Colonic mucosa (tissue), 4 donors: Measurements from ENCODE around the gene OPRL1. TPM values are rescaled to one million over a fixed set of nuclear protein-coding genes. Genes with fewer than 3 reads are reported as not detected.

Source experiments
- DNase-seq: peaks from one replicate; pipeline ENCODE4 v3.0.0-alpha.2; 2020
- H3K27ac ChIP-seq: fragments of 200-600 bp; one replicate; pipeline ENCODE4 v1.8.0; 2021
- H3K27me3 ChIP-seq: fragments of 200-600 bp; one replicate; pipeline ENCODE4 v1.8.0; 2021
- H3K36me3 ChIP-seq: fragments of 200-600 bp; one replicate; pipeline ENCODE4 v1.8.0; 2021
- H3K4me1 ChIP-seq: fragments of 200-600 bp; one replicate; pipeline ENCODE4 v1.8.0; 2021; ENCODE audit warnings: mild to moderate bottlenecking
- H3K4me3 ChIP-seq: fragments of 200-600 bp; one replicate; pipeline ENCODE4 v1.8.0; 2021
- H3K9ac ChIP-seq, 2 donors: one replicate each; pipeline ENCODE4 v1.7.0; 2013; ENCODE audit warnings: control low read depth in 2 of 2, low read depth in 2 of 2, low read length in 2 of 2
- H3K9me3 ChIP-seq: fragments of 200-600 bp; one replicate; pipeline ENCODE4 v1.8.0; 2021
- CTCF ChIP-seq: fragments of 200-600 bp; IDR thresholded peaks from one replicate; pipeline ENCODE4 v1.8.0; 2022; ENCODE audit warnings: antibody characterized with exemption, mild to moderate bottlenecking
- intact Hi-C: fragments of 100-400 bp; cut with DNase I; formaldehyde crosslinking; loops from one replicate; pipeline ENCODE4 v1.14.1; 2022
- total RNA-seq, 2 donors: library from RNA; stranded (reverse); fragmentation: NEBNext Ultra II Directional in 1 of 2; extraction: Animal tissue kit (Norgen Biotek cat#: 25700) in 1 of 2; gene quantifications; one replicate each; pipeline ENCODE4 v1.2.1, GENCODE V29; 2021
- donor health status: healthy.
- donor health status: DM: no; HTN: no; CAD: no.
- donor health status: DM: no; HTN: no; CAD: no.

OPRL1 gene
- total RNA-seq, 2 donors from 2014 or later = 0.24 to 0.25 TPM

- Histone ChIP-seq H3K9me3 (no peaks in the 10 kb centered on the region), H3K27me3 (no peaks in the 10 kb centered on the region), H3K27ac (peak within 1 kb of the TSS; percentile 71), H3K9ac (peak within 1 kb of the TSS; percentile 40 to 72), H3K4me3 (peak within 1 kb of the TSS; percentile 76), H3K36me3 (no peaks in the 10 kb centered on the region), H3K4me1 (peaks cover 5% of the 10 kb centered on the region)
- intact Hi-C loops = loop anchor here (5.0 kb wide), 1 partner anchor 80 kb away; the partner anchor contains the start of gene PRPF6
- no peak for TF ChIP-seq CTCF
- DNase-seq = peak; percentile 97
Measured at GRCh38 chr20:64062596-64063388, 17.1 kb upstream of the OPRL1 start, which contains the start of gene TCEA2. TCEA2 (plus strand) TSS chr20:64063198; CDS start chr20:64063313, 115 bp downstream.

- no peaks in the 10 kb centered on the region for H3K9me3 ChIP-seq
- peak overlapping the region; percentile 76 for H3K4me3 ChIP-seq
- no peaks in the 10 kb centered on the region for H3K36me3 ChIP-seq
- H3K27ac ChIP-seq = peak overlapping the region; percentile 40
- TF ChIP-seq CTCF = no peak
- peaks cover 5% of the 10 kb centered on the region for H3K4me1 ChIP-seq
- intact Hi-C loops = loop anchor here (5.0 kb wide), 1 partner anchor 81 kb away; the partner anchor contains the start of gene PRPF6
- peak; percentile 44 for DNase-seq
- H3K9ac ChIP-seq = peak overlapping the region; percentile 40 to 72
- H3K27me3 ChIP-seq = no peaks in the 10 kb centered on the region
Measured at GRCh38 chr20:64063389-64064144, 16.3 kb upstream of the OPRL1 start.

GRCh38 chr20:64064145-64064698, 15.7 kb upstream of the OPRL1 start:
- H3K27me3 ChIP-seq = no peaks in the 10 kb centered on the region
- H3K4me1 ChIP-seq = peaks cover 5% of the 10 kb centered on the region
- TF ChIP-seq CTCF = no peak
- peak overlapping the region in 1 of 2 donors; percentile 40 for H3K9ac ChIP-seq
- no peak overlapping the region for H3K27ac ChIP-seq
- no peak for DNase-seq
- no peaks in the 10 kb centered on the region for H3K36me3 ChIP-seq
- no peak overlapping the region for H3K4me3 ChIP-seq
- no peaks in the 10 kb centered on the region for H3K9me3 ChIP-seq
- intact Hi-C loops = loop anchor here (5.0 kb wide), 1 partner anchor 82 kb away; the partner anchor contains the start of gene PRPF6

- Histone ChIP-seq H3K27me3 (no peaks in the 10 kb centered on the region), H3K4me1 (peaks cover 5% of the 10 kb centered on the region)
- no peak for DNase-seq
Measured at GRCh38 chr20:64065062-64065973, 14.6 kb upstream of the OPRL1 start.

More at GRCh38 chr20:64065062-64065973, 14.6 kb upstream of the OPRL1 start:
- Histone ChIP-seq H3K4me3 (no peak overlapping the region), H3K9me3 (no peaks in the 10 kb centered on the region), H3K36me3 (no peaks in the 10 kb centered on the region), H3K9ac (no peak overlapping the region), H3K27ac (no peak overlapping the region)
- intact Hi-C loops = no loop called here
- TF ChIP-seq CTCF = no peak
